ENCODE results near the gene WDFY4. TPM values are rescaled to one million over a fixed set of nuclear protein-coding genes. Genes with fewer than 3 reads are reported as not detected.

Gene WDFY4
- total and polyA plus RNA-seq, 2 of the 4 experiments (the other 2 are of a cell fraction): not detected

GRCh38 chr10:48800007-48800675 is 115.5 kb downstream of the WDFY4 start:
- Histone ChIP-seq H2AK9ac (replicated peaks; ENCODE audit: low read depth, low read length, poor library complexity) (no peak overlapping the region), H3K9me1 (ENCODE audit: insufficient read depth, low read length) (no peaks in the 10 kb centered on the region), H4K91ac (ENCODE audit: insufficient read depth, low read depth, low read length) (no peak overlapping the region), H3K27ac (ENCODE audit: insufficient read depth, low read length) (no peak overlapping the region), H3K56ac (ENCODE audit: extremely low read depth, insufficient read depth, low read length) (no peak overlapping the region), H2AFZ (replicated peaks; ENCODE audit: low read length, poor library complexity) (no peak overlapping the region), H3K27me3 (ENCODE audit: control insufficient read depth, insufficient read depth, low read length) (peaks cover 11% of the 10 kb centered on the region), H3K18ac (ENCODE audit: low read depth, low read length) (no peak overlapping the region), H3K4me2 (ENCODE audit: low read depth, low read length) (no peak overlapping the region), H3K9ac (ENCODE audit: low read depth, low read length) (no peak overlapping the region), H3K36me3 (ENCODE audit: control insufficient read depth, insufficient read depth, low read length) (no peaks in the 10 kb centered on the region), H2AK5ac (ENCODE audit: low read depth, low read length) (no peak overlapping the region), H3K14ac (replicated peaks; ENCODE audit: low read depth, low read length) (no peak overlapping the region), H3K4me1 (ENCODE audit: control insufficient read depth, insufficient read depth, low read length) (no peaks in the 10 kb centered on the region), H4K8ac (ENCODE audit: low read depth in 2 of 2, low read length in 2 of 2) (no peak overlapping the region), H3K79me1 (ENCODE audit: low read depth in 1 of 2, low read length in 2 of 2) (no peaks in the 10 kb centered on the region), H2BK15ac (ENCODE audit: low read depth, low read length) (no peak overlapping the region), H3K23ac (ENCODE audit: low read depth, low read length) (no peak overlapping the region), H3K4me3 (ENCODE audit: insufficient read depth, low read depth, low read length) (no peak overlapping the region), H4K5ac (ENCODE audit: low read depth, low read length) (no peak overlapping the region), H4K20me1 (ENCODE audit: insufficient read depth, low read length) (no peaks in the 10 kb centered on the region), H3K4ac (ENCODE audit: low read depth, low read length) (no peak overlapping the region), H2BK120ac (ENCODE audit: low read depth, low read length) (no peak overlapping the region), H2BK5ac (ENCODE audit: low read depth, low read length, poor library complexity, severe bottlenecking) (no peak overlapping the region), H3K9me3 (ENCODE audit: control insufficient read depth, insufficient read depth, low read length) (no peaks in the 10 kb centered on the region), H2BK20ac (ENCODE audit: low read depth, low read length) (no peak overlapping the region)
- intact Hi-C loops (cut with micrococcal nuclease) (no loop called here), in situ Hi-C loops (cut with MboI; ENCODE audit: low sequenced_read_pairs) (no loop called here), dilution Hi-C loops (cut with HindIII; ENCODE audit: low sequenced_read_pairs, unreplicated experiment) (no loop called here)
- ChIA-PET POLR2A (ENCODE audit: unreplicated experiment) (no interaction called here), CTCF (no interaction called here)
- ATAC-seq (ENCODE audit: low read depth) (no peak), DNase-seq (no peak)
- WGBS, 2 experiments (ENCODE audit: extremely low coverage in 2 of 2, insufficient read length in 1 of 2): 71% methylated on average over 4 of the region's 12 CpGs; no CpG with 5 or more reads in 1 of the 2 experiments
- TF ChIP-seq CTCF (conservative IDR thresholded peaks at IDR 0.05; ENCODE audit: low read depth, low read length): no peak
- TF ChIP-seq CHD1 (IDR thresholded peaks at IDR 0.05; ENCODE audit: low read depth, low read length): no peak
- no peak for TF ChIP-seq SMC3 (IDR thresholded peaks at IDR 0.05; ENCODE audit: low read depth, low read length)
- TF ChIP-seq RFX5 (IDR thresholded peaks at IDR 0.05; ENCODE audit: low read depth, low read length): no peak
- TF ChIP-seq FOS (IDR thresholded peaks at IDR 0.05; ENCODE audit: low read depth, low read length): no peak
- no peak for TF ChIP-seq POLR2A (IDR thresholded peaks at IDR 0.05; ENCODE audit: low read depth, low read length)
- no peak for TF ChIP-seq RAD21 (IDR thresholded peaks at IDR 0.05; ENCODE audit: low read length)
- no TSS peak for BruUV-seq (replicated peaks)

Measured in IMR-90 (cell line).